Activated naive CD4-positive, alpha-beta T cell treated with anti-CD3 and anti-CD28 coated beads, Interleukin-2, amount 50 U/mL, for 16 hours (primary cell): ENCODE results near the gene TTC19.
"Not testable (repeated sequence)": the region's sequence is repeated elsewhere in the genome, so short reads cannot be mapped to it uniquely, and the experiment has no call there.

Source experiments
- DNase-seq: peaks from one replicate; pipeline ENCODE4 v3.0.0-alpha.2; 2020

Gene TTC19

DNA sequence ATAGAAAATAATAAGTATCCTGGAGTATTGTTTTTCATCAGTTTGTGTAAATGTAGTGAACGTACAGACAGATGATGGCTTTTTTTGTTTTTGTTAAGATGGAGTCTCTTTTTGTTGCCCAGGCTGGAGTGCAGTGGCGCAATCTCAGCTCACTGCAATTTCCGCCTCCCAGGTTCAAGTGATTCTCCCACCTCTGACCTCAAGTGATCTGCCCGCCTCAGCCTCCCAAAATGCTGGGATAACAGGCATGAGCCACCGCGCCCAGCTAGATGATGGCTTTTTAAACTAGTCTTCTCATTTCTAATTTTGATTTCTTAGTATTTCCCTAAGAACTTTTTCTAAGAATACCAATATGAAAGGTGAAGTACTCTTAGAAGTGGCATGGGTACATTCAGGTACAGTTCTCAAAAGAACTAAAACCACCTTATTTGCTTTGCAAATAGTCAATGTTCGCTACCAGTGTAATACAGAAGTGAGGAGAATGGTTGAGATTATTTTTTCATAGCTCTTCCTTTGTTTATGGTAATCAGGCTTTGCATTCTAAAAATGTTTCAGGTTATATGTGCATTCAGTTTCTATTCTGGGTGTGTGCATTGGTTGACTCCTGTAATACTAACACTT lies 34.2 kb downstream of the TTC19 start:
- DNase-seq: no peak

DNA sequence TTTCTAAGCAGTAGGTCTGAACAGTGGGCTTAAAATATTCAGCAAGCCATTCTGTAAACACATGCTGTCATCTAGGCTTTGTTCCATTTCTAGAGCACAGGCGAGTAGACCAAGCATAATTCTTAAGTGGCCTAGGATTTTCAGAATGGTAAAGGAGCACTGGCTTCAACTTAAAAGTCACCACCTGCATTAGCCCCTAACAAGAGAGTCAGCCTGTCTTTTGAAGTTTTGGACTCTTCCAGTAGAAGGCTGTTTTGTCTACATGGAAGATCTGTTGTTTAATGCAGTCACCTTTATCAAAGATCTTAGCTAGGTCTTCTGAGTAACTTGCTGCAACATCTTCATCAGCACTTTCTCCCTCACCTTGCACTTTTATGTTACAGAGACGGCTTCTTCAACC lies 36.6 kb downstream of the TTC19 start:
- no peak for DNase-seq

DNA sequence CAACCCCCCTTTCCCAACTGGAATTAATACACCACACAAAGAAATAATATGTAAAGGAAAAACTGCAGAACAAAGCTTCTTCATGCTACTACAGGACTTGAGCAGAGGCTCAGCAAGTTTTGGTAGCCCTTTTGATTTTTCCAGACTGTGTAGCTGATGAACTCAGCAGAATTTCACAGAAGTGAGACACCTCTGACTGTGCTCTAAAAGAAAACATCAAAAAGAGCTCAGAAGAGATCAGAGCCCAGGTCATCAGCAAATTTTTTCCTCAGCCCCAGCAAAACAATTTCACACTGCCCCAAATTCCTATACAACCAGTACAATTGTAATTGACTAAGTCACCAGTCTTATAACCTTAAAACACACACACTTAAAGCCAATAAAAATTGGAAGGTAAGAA lies 38.0 kb downstream of the TTC19 start:
- DNase-seq: no peak

DNA sequence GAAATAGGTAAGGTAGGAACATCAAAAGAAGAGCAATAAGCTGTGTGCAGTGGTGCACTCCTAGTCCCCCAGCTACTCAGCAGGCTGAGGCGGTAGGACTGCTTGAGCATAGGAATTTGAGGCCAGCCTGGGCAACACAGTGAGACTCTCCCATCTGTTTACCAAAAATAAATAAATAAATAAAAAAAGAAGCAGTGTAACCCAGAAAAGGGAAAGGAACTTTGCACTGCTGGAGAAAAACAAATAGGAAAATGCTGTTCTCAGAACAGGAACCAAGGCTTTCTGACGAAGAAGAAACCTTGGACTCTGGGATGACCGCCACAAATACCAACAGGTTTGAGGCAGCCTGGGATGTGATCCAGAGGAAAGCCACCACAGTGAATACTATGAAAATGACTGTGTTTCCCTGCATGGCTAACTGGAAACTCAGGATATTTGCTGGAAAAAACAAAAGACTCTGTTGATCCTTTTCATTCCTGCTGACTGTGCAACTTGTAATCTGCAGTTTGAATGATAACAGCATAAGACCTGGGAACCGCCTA lies 41.2 kb downstream of the TTC19 start:
- DNase-seq: no peak

DNA sequence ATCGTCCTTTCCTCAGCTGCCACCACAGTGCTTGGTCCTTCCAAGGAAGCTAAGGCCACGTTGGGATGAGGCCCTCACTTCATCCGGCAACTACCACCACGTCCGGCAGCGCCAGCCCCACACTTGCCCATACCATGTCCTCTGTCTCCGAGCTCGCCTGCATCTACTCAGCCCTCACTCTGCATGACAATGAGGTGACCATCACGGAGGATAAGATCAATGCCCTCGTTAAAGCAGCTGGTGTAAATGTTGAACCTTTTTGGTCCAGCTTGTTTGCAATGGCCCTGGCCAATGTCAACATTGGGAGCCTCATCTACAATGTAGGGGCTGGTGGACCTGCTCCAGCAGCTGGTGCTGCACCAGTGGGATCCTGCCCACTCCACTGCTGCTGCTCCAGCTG lies 44.9 kb downstream of the TTC19 start:
- DNase-seq: no peak

DNA sequence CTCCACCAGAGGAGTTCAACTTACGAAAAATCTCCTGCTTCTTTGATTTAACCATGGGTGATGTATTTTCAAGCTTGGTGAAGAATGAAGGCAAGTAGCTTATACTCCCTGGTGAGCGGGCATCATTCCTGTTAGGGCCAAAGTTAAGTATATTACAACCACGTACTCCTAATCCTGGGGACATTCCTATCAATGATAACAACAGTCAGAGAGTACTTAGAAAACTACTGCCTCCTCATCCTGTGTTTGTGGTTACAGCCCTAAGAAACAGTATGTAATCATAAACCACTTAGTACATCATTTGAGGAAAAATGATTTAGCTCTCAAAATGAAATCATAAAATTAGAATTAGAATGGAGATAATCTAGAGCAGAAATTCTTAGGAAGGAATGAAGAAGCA lies 47.3 kb downstream of the TTC19 start:
- DNase-seq: no peak

DNA sequence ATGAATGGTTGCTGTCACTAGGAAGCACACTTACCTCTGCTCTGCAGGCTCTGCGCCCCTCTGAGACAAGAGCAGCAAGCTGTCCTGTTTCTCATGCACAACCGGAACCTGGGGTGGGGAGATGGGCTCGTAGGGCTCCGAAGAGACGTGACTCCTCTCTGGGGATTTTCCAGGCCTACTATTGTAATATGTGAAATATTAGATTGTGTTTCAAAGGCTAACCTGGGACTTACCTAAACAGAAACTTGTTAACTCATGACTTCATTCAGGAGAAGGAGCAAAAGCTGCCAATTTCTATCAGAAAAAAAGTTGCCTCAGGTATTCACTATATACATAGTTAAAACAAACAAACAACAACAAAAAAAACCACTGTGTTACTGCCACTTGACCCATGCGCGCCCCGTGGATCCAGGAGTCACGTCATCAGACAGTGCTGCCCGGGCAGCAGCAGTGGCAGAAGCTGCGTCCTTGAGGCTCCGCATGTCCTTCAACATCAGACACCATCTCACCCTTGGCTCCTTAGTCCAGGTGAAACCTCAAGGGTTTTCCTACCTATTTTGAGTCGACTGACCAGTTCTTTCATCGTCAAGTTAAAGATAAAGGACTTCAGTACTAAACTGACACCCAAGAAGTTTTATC lies 49.3 kb downstream of the TTC19 start:
- no peak for DNase-seq

- DNase-seq: no peak
Measured at GRCh38 chr17:16050844-16051243, 51.2 kb downstream of the TTC19 start.

- no peak for DNase-seq
Measured at GRCh38 chr17:16052486-16052885, 52.9 kb downstream of the TTC19 start.

DNA sequence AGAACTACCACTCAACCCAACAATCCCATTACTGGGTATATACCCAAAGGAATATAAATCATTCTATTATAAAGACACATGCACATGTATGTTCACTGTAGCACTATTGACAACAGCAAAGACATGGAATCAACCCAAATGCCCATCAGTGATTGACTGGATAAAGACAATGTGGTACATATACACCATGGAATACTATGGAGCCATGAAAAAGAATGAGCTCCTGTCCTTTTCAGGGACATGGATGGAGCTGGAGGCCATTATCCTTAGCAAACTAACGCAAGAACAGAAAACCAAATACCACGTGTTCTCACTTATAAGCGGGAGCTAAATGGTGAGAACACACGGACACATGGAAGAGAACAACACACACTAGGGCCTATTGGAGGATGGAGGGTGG lies 55.5 kb downstream of the TTC19 start:
- not testable (repeated sequence) for DNase-seq

DNA sequence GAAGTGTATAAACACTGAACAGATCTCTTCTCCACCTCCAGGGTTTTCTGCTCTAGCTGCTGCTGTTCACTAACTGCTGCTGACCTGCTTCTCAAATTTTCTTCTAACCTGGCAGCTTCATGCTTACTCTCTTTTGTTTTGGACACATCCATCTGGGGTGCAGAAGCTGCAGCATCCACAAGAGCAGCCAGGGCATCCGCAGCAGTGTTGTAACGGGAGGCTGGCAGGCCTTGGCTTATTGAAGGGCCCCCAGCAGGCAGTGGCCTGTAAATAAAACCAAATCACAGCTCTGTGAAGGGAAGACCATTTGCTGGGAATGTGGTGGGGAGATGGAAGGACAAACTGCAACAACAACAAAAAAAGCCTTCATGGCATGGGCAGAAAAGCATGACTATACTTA lies 62.0 kb downstream of the TTC19 start:
- no peak for DNase-seq

- no peak for DNase-seq
Measured at GRCh38 chr17:16066125-16066524, 66.5 kb downstream of the TTC19 start.

GRCh38 chr17:16068323-16068722 lies 68.7 kb downstream of the TTC19 start:
- no peak for DNase-seq

GRCh38 chr17:16072031-16072430 lies 72.4 kb downstream of the TTC19 start:
- DNase-seq: no peak

DNA sequence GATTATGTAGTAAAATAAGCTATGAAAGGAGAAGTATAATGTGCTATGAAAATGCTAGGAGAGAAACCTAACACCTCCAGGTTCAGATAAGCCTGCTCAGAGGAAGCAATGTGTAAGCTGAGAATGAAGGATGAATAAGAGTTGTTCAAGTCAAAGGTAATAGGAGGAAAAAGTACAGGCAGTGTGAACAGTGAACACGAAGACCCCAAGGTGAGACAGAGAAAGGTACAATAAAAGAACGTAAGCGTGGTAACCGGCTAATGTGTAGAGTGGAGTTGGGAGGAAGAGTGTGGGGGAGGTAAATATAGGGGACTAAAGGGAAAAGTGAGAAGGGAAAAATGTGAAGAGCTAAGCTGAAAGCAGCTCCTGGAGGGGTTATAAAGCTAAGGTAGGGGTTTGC lies 74.2 kb downstream of the TTC19 start:
- no peak for DNase-seq

DNA sequence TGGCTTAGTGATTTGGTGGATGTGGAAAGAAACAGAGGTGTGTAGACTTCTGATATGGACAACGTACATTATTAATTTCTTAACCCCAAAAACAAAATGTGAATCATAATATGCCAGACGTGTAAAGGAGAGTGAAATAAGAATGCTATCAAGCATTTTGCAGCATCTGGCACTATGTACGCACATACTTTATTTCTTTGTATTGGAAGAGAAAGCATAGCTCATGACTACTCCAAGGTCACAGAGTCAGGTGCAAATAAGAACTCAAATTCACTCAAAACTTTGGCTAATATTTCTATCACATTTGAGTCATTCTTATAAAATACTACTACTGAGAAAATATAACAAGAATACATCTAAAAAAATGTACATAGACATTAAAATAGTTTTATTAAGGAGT lies 74.8 kb downstream of the TTC19 start:
- DNase-seq: no peak

DNA sequence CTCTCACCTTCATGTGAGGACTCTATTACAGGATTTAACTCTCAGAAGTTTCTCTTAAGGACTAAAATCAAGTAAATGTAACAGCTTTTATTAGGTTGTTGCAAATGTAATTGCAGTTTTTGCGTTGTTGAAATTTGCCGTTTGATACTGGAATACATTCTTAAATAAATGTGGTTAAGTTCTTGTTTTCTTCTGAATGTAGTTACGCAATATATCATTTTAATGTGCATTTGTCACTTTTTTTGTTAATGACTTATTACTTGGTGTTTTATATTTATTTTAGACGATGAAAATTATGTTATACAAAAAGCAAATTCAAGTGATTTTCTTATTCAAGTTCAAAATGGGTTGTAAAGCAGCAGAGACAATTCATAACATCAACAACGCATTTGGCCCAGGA lies 76.3 kb downstream of the TTC19 start:
- no peak for DNase-seq
